Spleen (tissue), 11 donors: Measurements from ENCODE around the gene ZNF148. TPM values are rescaled to one million over a fixed set of nuclear protein-coding genes. Genes with fewer than 3 reads are reported as not detected.

Source experiments
- DNase-seq: peaks from one replicate; pipeline ENCODE4 v3.0.0-alpha.2; 2020
- H3K27ac ChIP-seq, 8 donors: fragments of 200-600 bp; sonication (generic) in 7 of 8; 1 replicate in 4 of 8; 2 replicates in 4 of 8; pipeline versions ENCODE4 v1.5.0 to v1.8.0; 2016 to 2021; ENCODE audit warnings: inconsistent platforms in 4 of 8, mild to moderate bottlenecking in 4 of 8, moderate library complexity in 1 of 8
- H3K27me3 ChIP-seq, 7 donors: fragments of 200-600 bp; sonication (generic) in 6 of 7; replicated peaks in 1 of 7; 1 replicate in 4 of 7; 2 replicates in 3 of 7; pipeline versions ENCODE4 v1.5.0 to v1.8.0; 2016 to 2021; ENCODE audit warnings: inconsistent platforms in 3 of 7, mild to moderate bottlenecking in 1 of 7
- H3K36me3 ChIP-seq, 6 donors: fragments of 200-600 bp; sonication (generic) in 5 of 6; 1 replicate in 4 of 6; 2 replicates in 2 of 6; pipeline versions ENCODE4 v1.5.0 to v1.8.0; 2016 to 2021; ENCODE audit warnings: inconsistent platforms in 2 of 6
- H3K4me1 ChIP-seq, 6 donors: fragments of 200-600 bp; sonication (generic) in 5 of 6; 1 replicate in 3 of 6; 2 replicates in 3 of 6; pipeline versions ENCODE4 v1.5.0 to v1.8.0; 2016 to 2021; ENCODE audit warnings: inconsistent platforms in 3 of 6
- H3K4me3 ChIP-seq, 8 donors: fragments of 200-600 bp; sonication (generic) in 7 of 8; 1 replicate in 4 of 8; 2 replicates in 4 of 8; pipeline versions ENCODE4 v1.5.0 to v1.8.0; 2016 to 2021; ENCODE audit warnings: inconsistent platforms in 4 of 8, mild to moderate bottlenecking in 4 of 8, moderate library complexity in 2 of 8
- H3K9me3 ChIP-seq, 8 donors: fragments of 200-600 bp; sonication (generic) in 7 of 8; 1 replicate in 4 of 8; 2 replicates in 4 of 8; pipeline versions ENCODE4 v1.5.0 to v1.8.0; 2016 to 2021; ENCODE audit warnings: inconsistent platforms in 4 of 8
- POLR2A ChIP-seq, 3 donors: fragments of 450-650 bp; IDR thresholded peaks; one replicate each; pipeline ENCODE4 v1.5.1; 2017; ENCODE audit warnings: antibody characterized with exemption in 3 of 3, mild to moderate bottlenecking in 1 of 3
- POLR2AphosphoS5 ChIP-seq, 3 donors: sonication (generic); formaldehyde crosslinking; IDR thresholded peaks; one replicate each; pipeline ENCODE4 v1.5.1; 2017; ENCODE audit warnings: antibody characterized with exemption in 3 of 3
- WGBS, 5 donors: extraction: QIAGEN DNeasy Blood & Tissue Kit in 3 of 5; methylation state at CpG; one replicate each; pipeline versions ENCODE4 v1.1.5 to v1.1.7; 2013 to 2018; 5-methylcytosine and 5-hydroxymethylcytosine counted together
- intact Hi-C: fragments of 100-400 bp; cut with DNase I; formaldehyde crosslinking; loops from one replicate; pipeline ENCODE4 v1.15.0; 2023; ENCODE audit warnings: low total_unique reads
- polyA plus RNA-seq, 3 donors: library from polyadenylated mRNA; stranded (reverse); fragments of 200-250 nt; gene quantifications; one replicate each; pipeline ENCODE4 v1.2.1, GENCODE V29; 2013
- total RNA-seq, 7 donors: library from RNA; depleted of rRNA in 3 of 7; stranded (reverse); fragments of >200 nt in 3 of 7; fragmentation: NEBNext Ultra II Directional in 4 of 7; extraction: Animal tissue kit (Norgen Biotek cat#: 25700) in 4 of 7; gene quantifications; one replicate each; pipeline versions ENCODE4 v1.1.0 to v1.2.1, GENCODE V29; 2016 to 2021
- TF ChIP-seq, protein P1 (sequence below), 11 experiments: fragments of 200-600 bp in 7 of 11; fragments of 450-650 bp in 4 of 11; sonication (generic) in 4 of 11; IDR thresholded peaks in 8 of 11; conservative IDR thresholded peaks in 3 of 11; 1 replicate in 7 of 11; 2 replicates in 4 of 11; pipeline versions ENCODE4 v1.4.0 to v1.8.0; 2016 to 2021; ENCODE audit warnings: antibody characterized with exemption in 11 of 11, inconsistent platforms in 4 of 11, mild to moderate bottlenecking in 1 of 11
- donor health status: healthy with polysubstance abuse.
- donor health status: DM: no; HTN: no; CAD: no; lungs with moderate emphysema.
- donor health status: DM: no; HTN: no; CAD: no.
- donor health status: Bipolar disorder and iron deficiency.
- donor health status: healthy.
- donor health status: DM: no; HTN: no; CAD: no.
- donor health status: DM: yes; HTN: yes; CAD: no.

The ZNF148 gene
- total and polyA plus RNA-seq, 10 donors, result 4.1 to 66.0 (median 39.0) TPM

DNA sequence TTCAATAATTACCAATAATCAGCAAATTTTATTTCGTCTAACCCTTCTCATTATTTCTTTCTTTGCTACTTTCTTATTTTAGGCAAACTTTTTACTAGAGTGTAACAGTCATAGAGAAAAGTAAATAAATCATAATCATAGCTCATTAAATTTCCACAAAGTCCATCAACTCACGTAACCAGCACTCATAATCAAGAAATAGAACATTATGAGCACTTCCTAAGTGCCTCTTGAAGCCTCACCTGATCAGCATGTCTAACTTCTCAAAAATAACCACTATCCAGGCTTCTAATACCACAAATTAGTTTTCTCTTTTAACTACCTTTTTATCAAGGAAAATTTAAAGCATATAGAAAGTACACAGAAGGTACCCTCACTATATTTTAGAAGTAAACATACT lies 124.2 kb downstream of the ZNF148 start:
- 93 to 99% (median 96%) methylated on average over 2 of the region's 2 CpGs for WGBS, 5 donors
- TF ChIP-seq, protein P1, sequence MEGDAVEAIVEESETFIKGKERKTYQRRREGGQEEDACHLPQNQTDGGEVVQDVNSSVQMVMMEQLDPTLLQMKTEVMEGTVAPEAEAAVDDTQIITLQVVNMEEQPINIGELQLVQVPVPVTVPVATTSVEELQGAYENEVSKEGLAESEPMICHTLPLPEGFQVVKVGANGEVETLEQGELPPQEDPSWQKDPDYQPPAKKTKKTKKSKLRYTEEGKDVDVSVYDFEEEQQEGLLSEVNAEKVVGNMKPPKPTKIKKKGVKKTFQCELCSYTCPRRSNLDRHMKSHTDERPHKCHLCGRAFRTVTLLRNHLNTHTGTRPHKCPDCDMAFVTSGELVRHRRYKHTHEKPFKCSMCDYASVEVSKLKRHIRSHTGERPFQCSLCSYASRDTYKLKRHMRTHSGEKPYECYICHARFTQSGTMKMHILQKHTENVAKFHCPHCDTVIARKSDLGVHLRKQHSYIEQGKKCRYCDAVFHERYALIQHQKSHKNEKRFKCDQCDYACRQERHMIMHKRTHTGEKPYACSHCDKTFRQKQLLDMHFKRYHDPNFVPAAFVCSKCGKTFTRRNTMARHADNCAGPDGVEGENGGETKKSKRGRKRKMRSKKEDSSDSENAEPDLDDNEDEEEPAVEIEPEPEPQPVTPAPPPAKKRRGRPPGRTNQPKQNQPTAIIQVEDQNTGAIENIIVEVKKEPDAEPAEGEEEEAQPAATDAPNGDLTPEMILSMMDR (IDR thresholded peaks at IDR 0.05 in 8 of 11, conservative IDR thresholded peaks at IDR 0.05 in 3 of 11), result no peak
- TF ChIP-seq POLR2AphosphoS5 (IDR thresholded peaks at IDR 0.05) (no peak), POLR2A (IDR thresholded peaks at IDR 0.05) (no peak)
- Histone ChIP-seq H3K27me3 (no peaks in the 10 kb centered on the region), H3K27ac (no peak overlapping the region), H3K36me3 (peaks cover 0 to 25% (median 0%) of the 10 kb centered on the region in 6 donors), H3K4me1 (no peaks in the 10 kb centered on the region), H3K4me3 (no peak overlapping the region), H3K9me3 (no peaks in the 10 kb centered on the region)
- intact Hi-C loops, result no loop called here
- DNase-seq, result no peak

DNA sequence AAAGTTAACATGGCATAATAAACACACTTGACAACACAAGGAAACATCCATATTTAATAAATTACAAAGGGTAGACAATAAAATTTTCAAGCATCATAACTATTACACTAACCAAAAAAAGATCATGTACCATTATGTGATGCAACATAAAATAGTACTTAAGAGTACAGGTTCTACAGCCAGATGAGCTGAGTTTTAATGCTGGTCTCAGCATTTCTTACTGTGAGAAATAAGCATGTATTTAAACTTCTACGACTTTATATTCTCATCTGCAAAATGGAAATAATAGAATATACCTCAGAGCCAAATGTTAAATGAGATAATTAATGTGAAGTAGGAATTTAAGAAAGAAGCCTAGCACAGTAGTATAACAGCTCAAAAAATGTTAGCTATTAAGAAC lies 128.9 kb downstream of the ZNF148 start:
- no peak for DNase-seq
- Histone ChIP-seq H3K27ac (no peak overlapping the region), H3K36me3 (peaks cover 0 to 37% (median 0%) of the 10 kb centered on the region in 6 donors), H3K9me3 (no peaks in the 10 kb centered on the region), H3K4me1 (peaks cover 0 to 4% (median 0%) of the 10 kb centered on the region in 6 donors), H3K27me3 (no peaks in the 10 kb centered on the region), H3K4me3 (no peak overlapping the region)
- 93 to 98% (median 95%) methylated on average over 1 of the region's 1 CpG for WGBS, 5 donors
- TF ChIP-seq POLR2A (IDR thresholded peaks at IDR 0.05), result no peak
- TF ChIP-seq, protein P1 (IDR thresholded peaks at IDR 0.05 in 8 of 11, conservative IDR thresholded peaks at IDR 0.05 in 3 of 11), result no peak
- no peak for TF ChIP-seq POLR2AphosphoS5 (IDR thresholded peaks at IDR 0.05)
- intact Hi-C loops, result no loop called here

DNA sequence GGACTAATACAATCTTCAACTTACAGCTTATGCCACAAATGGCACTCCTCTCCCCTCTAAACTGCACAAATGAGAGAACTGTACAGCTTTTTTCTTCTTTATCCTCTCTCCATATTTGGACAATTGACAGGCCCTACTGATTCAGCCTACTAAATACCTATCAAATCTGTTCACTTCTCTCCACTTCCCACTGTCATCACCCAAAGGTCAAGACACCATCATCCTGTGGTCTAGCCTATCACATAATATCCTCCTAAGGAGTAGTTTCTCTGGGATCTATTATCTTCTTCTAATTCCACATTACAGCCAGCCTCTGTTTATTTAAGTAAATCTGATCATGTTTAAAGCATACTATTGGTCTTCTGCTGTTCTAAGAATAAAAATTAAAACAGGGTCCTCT lies 129.6 kb downstream of the ZNF148 start:
- DNase-seq, result no peak
- intact Hi-C loops, result no loop called here
- H3K9me3 ChIP-seq, result no peaks in the 10 kb centered on the region
- peaks cover 0 to 11% (median 0%) of the 10 kb centered on the region in 6 donors for H3K4me1 ChIP-seq
- H3K27me3 ChIP-seq, result no peaks in the 10 kb centered on the region
- no peak overlapping the region for H3K4me3 ChIP-seq
- H3K36me3 ChIP-seq, result peaks cover 0 to 36% (median 0%) of the 10 kb centered on the region in 6 donors
- no peak overlapping the region for H3K27ac ChIP-seq
- no peak for TF ChIP-seq POLR2AphosphoS5 (IDR thresholded peaks at IDR 0.05)
- TF ChIP-seq, protein P1 (IDR thresholded peaks at IDR 0.05 in 8 of 11, conservative IDR thresholded peaks at IDR 0.05 in 3 of 11), result no peak
- no peak for TF ChIP-seq POLR2A (IDR thresholded peaks at IDR 0.05)

DNA sequence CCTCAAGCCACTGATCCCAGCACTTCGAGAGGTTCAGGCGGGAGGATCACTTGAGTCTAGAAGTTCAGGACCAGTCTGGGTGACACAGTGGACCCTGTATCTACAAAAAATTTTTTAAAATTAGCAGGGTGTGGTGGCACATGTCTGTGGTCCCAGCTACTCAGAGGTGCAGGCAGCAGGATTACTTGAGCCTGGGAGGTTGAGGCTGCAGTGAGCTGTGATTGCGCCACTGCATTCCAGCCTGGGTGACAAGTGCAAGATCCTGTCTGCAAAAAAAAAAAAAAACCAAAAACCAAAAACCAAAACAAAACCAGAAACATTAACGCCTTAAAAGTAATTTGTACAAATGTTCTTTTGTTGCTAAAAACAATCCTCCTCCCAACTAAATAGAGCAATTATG lies 134.6 kb downstream of the ZNF148 start:
- WGBS, 5 donors, result 52 to 88% (median 64%) methylated on average over 4 of the region's 4 CpGs
- H3K27me3 ChIP-seq, result no peaks in the 10 kb centered on the region
- DNase-seq, result no peak
- no peak overlapping the region for H3K4me3 ChIP-seq
- TF ChIP-seq POLR2A (IDR thresholded peaks at IDR 0.05) (no peak), POLR2AphosphoS5 (IDR thresholded peaks at IDR 0.05) (no peak)
- TF ChIP-seq, protein P1 (IDR thresholded peaks at IDR 0.05 in 8 of 11, conservative IDR thresholded peaks at IDR 0.05 in 3 of 11), result no peak
- peaks cover 0 to 23% (median 0%) of the 10 kb centered on the region in 6 donors for H3K4me1 ChIP-seq
- intact Hi-C loops, result no loop called here
- no peaks in the 10 kb centered on the region for H3K9me3 ChIP-seq
- no peak overlapping the region for H3K27ac ChIP-seq
- peaks cover 0 to 59% (median 0%) of the 10 kb centered on the region in 6 donors for H3K36me3 ChIP-seq
